H1 (cell line): Measurements from ENCODE around the gene C3. TPM values are rescaled to one million over a fixed set of nuclear protein-coding genes. Genes with fewer than 3 reads are reported as not detected.

Experiments used
- BACH1 ChIP-seq: IDR thresholded peaks from 2 replicates; pipeline ENCODE4 v1.6.1; 2012; ENCODE audit warnings: low read length, improper control_type of control experiment
- BRCA1 ChIP-seq: IDR thresholded peaks from 2 replicates; pipeline ENCODE4 v1.6.1; 2012; ENCODE audit warnings: low read depth, low read length, improper control_type of control experiment
- CHD7 ChIP-seq: fragments of 300-600 bp; sonication (generic); IDR thresholded peaks from 2 replicates; pipeline ENCODE4 v1.7.1; 2012; ENCODE audit warnings: low read length, moderate library complexity, mild to moderate bottlenecking, inconsistent platforms; ENCODE audit not compliant: insufficient replicate concordance
- CTBP2 ChIP-seq: IDR thresholded peaks from 2 replicates; pipeline ENCODE4 v1.7.0; 2011; ENCODE audit warnings: borderline replicate concordance, mild to moderate bottlenecking, moderate library complexity, mixed read lengths, low read length; ENCODE audit not compliant: insufficient read depth, insufficient read length
- KDM1A ChIP-seq: fragments of 200-600, 300-600 bp; sonication (generic); IDR thresholded peaks from 2 replicates; pipeline ENCODE4 v1.7.1; 2016; ENCODE audit warnings: mild to moderate bottlenecking, low read length, borderline replicate concordance
- polyA plus RNA-seq, 7 experiments: library from polyadenylated mRNA; depleted of rRNA in 3 of 7; stranded (reverse) in 5 of 7; unstranded in 2 of 7; fragments of >200 nt in 5 of 7; fragments of 200-250 nt in 2 of 7; gene quantifications; 1 replicate in 5 of 7; 2 replicates in 1 of 7; 4 replicates in 1 of 7; pipeline versions ENCODE4 v1.2.1 to v1.2.3, GENCODE V29; 2011 to 2013; ENCODE audit warnings: missing spikeins in 2 of 7, mixed read lengths in 2 of 7
- total RNA-seq: library from RNA; stranded (reverse); fragmentation: NEBNext Ultra II Directional; extraction: Animal tissue kit (Norgen Biotek cat#: 25700); gene quantifications from 2 replicates; pipeline ENCODE4 v1.2.1, GENCODE V29; 2021

The C3 gene
- total and polyA plus RNA-seq, 2 of the 8 experiments (the other 6 are each of a cell fraction or from before 2014, with no cell fraction given): 6.4 to 12.8 TPM

GRCh38 chr19:6639439-6639838 is 81.0 kb downstream of the C3 start (continued):
- TF ChIP-seq CHD7 (no peak), BRCA1 (no peak), KDM1A (no peak), BACH1 (no peak), CTBP2 (no peak)
